H9 (cell line): ENCODE measurements around the gene ZNF362. TPM values are rescaled to one million over a fixed set of nuclear protein-coding genes. Genes with fewer than 3 reads are reported as not detected.

Source experiments
- DNase-seq: peaks from one replicate; pipeline ENCODE4 v3.0.0-alpha.2; 2017
- H2AFZ ChIP-seq: one replicate; pipeline ENCODE4 v1.6.1; 2013; ENCODE audit warnings: mild to moderate bottlenecking, low read length, control low read depth, moderate library complexity
- H2AK5ac ChIP-seq: 2 replicates; pipeline ENCODE4 v1.6.1; 2013; ENCODE audit warnings: low read length, control low read depth, mixed read lengths; ENCODE audit not compliant: insufficient read length
- H2BK120ac ChIP-seq: one replicate; pipeline ENCODE4 v1.6.1; 2013; ENCODE audit warnings: low read depth, mild to moderate bottlenecking, low read length, control low read depth, inconsistent platforms; ENCODE audit not compliant: poor library complexity, severe bottlenecking
- H2BK12ac ChIP-seq: 2 replicates; pipeline ENCODE4 v1.6.1; 2013; ENCODE audit warnings: low read length, control low read depth, mixed read lengths, low read depth; ENCODE audit not compliant: insufficient read length
- H2BK15ac ChIP-seq: 2 replicates; pipeline ENCODE4 v1.6.1; 2013; ENCODE audit warnings: low read depth, low read length, control low read depth
- H2BK20ac ChIP-seq: one replicate; pipeline ENCODE4 v1.6.1; 2013; ENCODE audit warnings: low read depth, mild to moderate bottlenecking, low read length, control low read depth, inconsistent platforms; ENCODE audit not compliant: poor library complexity, severe bottlenecking
- H2BK5ac ChIP-seq: 2 replicates; pipeline ENCODE4 v1.6.1; 2013; ENCODE audit warnings: low read length, control low read depth, mixed read lengths; ENCODE audit not compliant: insufficient read length
- H3K14ac ChIP-seq: 2 replicates; pipeline ENCODE4 v1.6.1; 2013; ENCODE audit warnings: low read length, control low read depth; ENCODE audit not compliant: insufficient read depth
- H3K18ac ChIP-seq: 2 replicates; pipeline ENCODE4 v1.6.1; 2013; ENCODE audit warnings: low read depth, mild to moderate bottlenecking, mixed read lengths, low read length, control low read depth; ENCODE audit not compliant: insufficient read length
- H3K23ac ChIP-seq: 2 replicates; pipeline ENCODE4 v1.6.1; 2013; ENCODE audit warnings: low read length, control low read depth, mixed read lengths, low read depth; ENCODE audit not compliant: insufficient read length
- H3K23me2 ChIP-seq: 2 replicates; pipeline ENCODE4 v1.6.1; 2013; ENCODE audit warnings: low read depth, mild to moderate bottlenecking, mixed read lengths, low read length, control low read depth; ENCODE audit not compliant: insufficient read length, poor library complexity, severe bottlenecking
- H3K27ac ChIP-seq: 2 replicates; pipeline ENCODE4 v1.5.1; 2013; ENCODE audit warnings: low read length, control low read depth, mixed read lengths, low read depth; ENCODE audit not compliant: insufficient read length
- H3K27me3 ChIP-seq: 2 replicates; pipeline ENCODE4 v1.6.1; 2013; ENCODE audit warnings: low read length, control low read depth, inconsistent platforms; ENCODE audit not compliant: insufficient read depth
- H3K4ac ChIP-seq: 2 replicates; pipeline ENCODE4 v1.6.1; 2013; ENCODE audit warnings: low read depth, mild to moderate bottlenecking, control low read depth, inconsistent platforms, low read length, moderate library complexity
- H3K4me1 ChIP-seq: 2 replicates; pipeline ENCODE4 v1.6.1; 2013; ENCODE audit warnings: low read length, control low read depth, inconsistent platforms; ENCODE audit not compliant: insufficient read depth
- H3K4me2 ChIP-seq: 2 replicates; pipeline ENCODE4 v1.6.1; 2013; ENCODE audit warnings: low read length, control low read depth, mixed read lengths; ENCODE audit not compliant: insufficient read length, insufficient read depth
- H3K56ac ChIP-seq: 2 replicates; pipeline ENCODE4 v1.6.1; 2013; ENCODE audit warnings: low read depth, mild to moderate bottlenecking, mixed read lengths, low read length, control low read depth; ENCODE audit not compliant: insufficient read length
- H3K79me1 ChIP-seq: 2 replicates; pipeline ENCODE4 v1.6.1; 2013; ENCODE audit warnings: low read depth, mild to moderate bottlenecking, moderate library complexity, low read length, control low read depth, inconsistent platforms; ENCODE audit not compliant: insufficient read depth, poor library complexity, severe bottlenecking
- H3K79me2 ChIP-seq: 2 replicates; pipeline ENCODE4 v1.6.1; 2013; ENCODE audit warnings: low read length, control low read depth, inconsistent platforms; ENCODE audit not compliant: insufficient read depth
- H3K9ac ChIP-seq: 2 replicates; pipeline ENCODE4 v1.6.1; 2013; ENCODE audit warnings: low read length, control low read depth, mixed read lengths; ENCODE audit not compliant: insufficient read length; ENCODE audit errors: extremely low read depth
- H3K9me3 ChIP-seq: one replicate; pipeline ENCODE4 v1.6.1; 2013; ENCODE audit warnings: low read depth, low read length, inconsistent platforms; ENCODE audit not compliant: control insufficient read depth
- H3T11ph ChIP-seq: one replicate; pipeline ENCODE4 v1.6.1; 2013; ENCODE audit warnings: mild to moderate bottlenecking, low read length, control low read depth, inconsistent platforms
- H4K20me1 ChIP-seq: one replicate; pipeline ENCODE4 v1.6.1; 2013; ENCODE audit not compliant: control insufficient read depth, insufficient read length, insufficient read depth
- H4K5ac ChIP-seq: 2 replicates; pipeline ENCODE4 v1.6.1; 2013; ENCODE audit warnings: low read depth, mild to moderate bottlenecking, mixed read lengths, low read length, control low read depth; ENCODE audit not compliant: insufficient read length
- H4K8ac ChIP-seq: replicated peaks from 2 replicates; pipeline ENCODE4 v1.6.1; 2013; ENCODE audit warnings: low read length, control low read depth, mixed read lengths, low read depth; ENCODE audit not compliant: insufficient read length
- H4K91ac ChIP-seq: 2 replicates; pipeline ENCODE4 v1.6.1; 2013; ENCODE audit warnings: low read depth, mild to moderate bottlenecking, moderate library complexity, mixed read lengths, low read length, control low read depth; ENCODE audit not compliant: insufficient read length
- H3K27ac Mint-ChIP-seq, 3 experiments: 2 replicates in 2 of 3; 3 replicates in 1 of 3; pipeline ENCODE4 v1.8.0; 2020 to 2021; ENCODE audit warnings: mixed read lengths in 3 of 3, mild to moderate bottlenecking in 1 of 3, moderate library complexity in 1 of 3
- H3K27me3 Mint-ChIP-seq: 2 replicates; pipeline ENCODE4 v1.8.0; 2021; ENCODE audit warnings: low read depth, mild to moderate bottlenecking, moderate library complexity, mixed read lengths
- H3K36me3 Mint-ChIP-seq, 3 experiments: 2 replicates in 2 of 3; 3 replicates in 1 of 3; pipeline ENCODE4 v1.8.0; 2020 to 2021; ENCODE audit warnings: low read depth in 3 of 3, mixed read lengths in 3 of 3; ENCODE audit not compliant: insufficient read depth in 1 of 3
- H3K4me1 Mint-ChIP-seq, 2 experiments: 2 replicates each; pipeline ENCODE4 v1.8.0; 2020; ENCODE audit warnings: mixed read lengths in 2 of 2
- H3K4me3 Mint-ChIP-seq, 2 experiments: 2 replicates in 1 of 2; 3 replicates in 1 of 2; pipeline ENCODE4 v1.8.0; 2020 to 2021; ENCODE audit warnings: mild to moderate bottlenecking in 2 of 2, mixed read lengths in 2 of 2, moderate library complexity in 1 of 2
- H3K9me3 Mint-ChIP-seq, 2 experiments: 2 replicates in 1 of 2; 3 replicates in 1 of 2; pipeline ENCODE4 v1.8.0; 2020; ENCODE audit warnings: mild to moderate bottlenecking in 2 of 2, mixed read lengths in 2 of 2, moderate library complexity in 1 of 2
- WGBS: extraction: QIAGEN DNeasy Blood & Tissue Kit; methylation state at CpG from one replicate; pipeline ENCODE4 v1.1.7; 2013; ENCODE audit warnings: missing lambda C conversion rate, low lambda C conversion rate, mixed read lengths; ENCODE audit not compliant: insufficient read length; ENCODE audit errors: extremely low coverage; 5-methylcytosine and 5-hydroxymethylcytosine counted together
- total RNA-seq: library from RNA; stranded (reverse); gene quantifications from 2 replicates; pipeline ENCODE4 v1.2.1, GENCODE V29; 2021
- TF ChIP-seq, protein P1 (sequence below): fragments of 200-600 bp; sonication (generic); conservative IDR thresholded peaks from 3 replicates; pipeline ENCODE4 v1.8.0; 2021; ENCODE audit warnings: antibody characterized with exemption, mild to moderate bottlenecking

Gene ZNF362
- total RNA-seq, 1 experiment from 2014 or later, result 18.7 TPM

DNA sequence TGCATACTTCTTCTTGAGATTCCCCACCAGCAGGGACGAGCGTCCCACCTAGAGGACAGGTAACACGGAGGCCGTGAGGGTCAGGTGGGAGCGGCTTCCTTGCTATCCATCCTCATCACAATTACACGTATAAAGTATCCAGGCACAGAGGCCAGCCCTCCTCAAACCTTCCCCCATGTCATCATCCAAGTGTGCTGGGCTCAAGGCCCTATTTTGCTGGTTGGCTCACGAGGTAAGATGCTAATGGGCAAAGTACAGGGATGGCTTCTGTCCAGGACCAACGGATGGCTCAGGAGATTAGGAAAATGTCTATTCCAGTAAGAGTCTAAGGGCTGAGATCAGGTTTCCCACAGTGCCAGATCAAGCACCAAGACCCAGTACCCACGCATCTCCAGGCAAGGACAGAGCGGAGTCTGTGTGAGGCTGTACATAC, 76.1 kb downstream of the ZNF362 start:
- no peak overlapping the region for H4K91ac ChIP-seq
- H3K4me3 Mint-ChIP-seq, result no peak overlapping the region
- no peaks in the 10 kb centered on the region for H3K23me2 ChIP-seq
- H3K9me3 ChIP-seq, result no peaks in the 10 kb centered on the region
- H2BK15ac ChIP-seq, result no peak overlapping the region
- H2BK120ac ChIP-seq, result no peak overlapping the region
- H3K56ac ChIP-seq, result no peak overlapping the region
- TF ChIP-seq, protein P1, sequence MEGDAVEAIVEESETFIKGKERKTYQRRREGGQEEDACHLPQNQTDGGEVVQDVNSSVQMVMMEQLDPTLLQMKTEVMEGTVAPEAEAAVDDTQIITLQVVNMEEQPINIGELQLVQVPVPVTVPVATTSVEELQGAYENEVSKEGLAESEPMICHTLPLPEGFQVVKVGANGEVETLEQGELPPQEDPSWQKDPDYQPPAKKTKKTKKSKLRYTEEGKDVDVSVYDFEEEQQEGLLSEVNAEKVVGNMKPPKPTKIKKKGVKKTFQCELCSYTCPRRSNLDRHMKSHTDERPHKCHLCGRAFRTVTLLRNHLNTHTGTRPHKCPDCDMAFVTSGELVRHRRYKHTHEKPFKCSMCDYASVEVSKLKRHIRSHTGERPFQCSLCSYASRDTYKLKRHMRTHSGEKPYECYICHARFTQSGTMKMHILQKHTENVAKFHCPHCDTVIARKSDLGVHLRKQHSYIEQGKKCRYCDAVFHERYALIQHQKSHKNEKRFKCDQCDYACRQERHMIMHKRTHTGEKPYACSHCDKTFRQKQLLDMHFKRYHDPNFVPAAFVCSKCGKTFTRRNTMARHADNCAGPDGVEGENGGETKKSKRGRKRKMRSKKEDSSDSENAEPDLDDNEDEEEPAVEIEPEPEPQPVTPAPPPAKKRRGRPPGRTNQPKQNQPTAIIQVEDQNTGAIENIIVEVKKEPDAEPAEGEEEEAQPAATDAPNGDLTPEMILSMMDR, result no peak
- no peaks in the 10 kb centered on the region for H4K20me1 ChIP-seq
- H3K23ac ChIP-seq, result no peak overlapping the region
- H2BK20ac ChIP-seq, result no peak overlapping the region
- peaks cover 1% of the 10 kb centered on the region for H3K27me3 Mint-ChIP-seq
- H3K9ac ChIP-seq, result no peak overlapping the region
- peaks cover 7 to 43% (median 12%) of the 10 kb centered on the region in 3 experiments; a peak in 6 of 7 replicates for H3K36me3 Mint-ChIP-seq
- no peak overlapping the region for H3T11ph ChIP-seq
- no peak for DNase-seq
- H3K4me1 Mint-ChIP-seq, result peaks cover 3 to 14% of the 10 kb centered on the region in 2 experiments
- no peaks in the 10 kb centered on the region; the same call in 1 of the 2 replicates for H3K4me1 ChIP-seq
- H3K27ac ChIP-seq, result no peak overlapping the region
- no CpG with 5 or more reads among the region's 10 CpGs for WGBS
- H2BK5ac ChIP-seq, result no peak overlapping the region
- no peaks in the 10 kb centered on the region for H3K27me3 ChIP-seq
- no peak overlapping the region for H4K5ac ChIP-seq
- H3K27ac Mint-ChIP-seq, result no peak overlapping the region
- H3K79me1 ChIP-seq, result no peaks in the 10 kb centered on the region
- H4K8ac ChIP-seq, result no peak overlapping the region
- no peaks in the 10 kb centered on the region for H3K9me3 Mint-ChIP-seq
- H2AK5ac ChIP-seq, result no peak overlapping the region
- H3K18ac ChIP-seq, result no peak overlapping the region
- no peak overlapping the region for H3K4ac ChIP-seq
- no peak overlapping the region for H2AFZ ChIP-seq
- no peak overlapping the region for H3K4me2 ChIP-seq
- no peak overlapping the region for H2BK12ac ChIP-seq
- no peak overlapping the region for H3K14ac ChIP-seq
- no peaks in the 10 kb centered on the region for H3K79me2 ChIP-seq
